SKM-1 treated with dmso at 0.1 percent for 144 hours (cell line): ENCODE measurements around the gene NIBAN1.
"Not testable (repeated sequence)": the region's sequence is repeated elsewhere in the genome, so short reads cannot be mapped to it uniquely, and the experiment has no call there.

Experiments
- DNase-seq: peaks from one replicate; lab custom pipeline; 2025; ENCODE audit not compliant: unreplicated experiment; lab: John Stamatoyannopoulos, UW

NIBAN1 gene

GRCh38 chr1:184972315-184973055 lies 1.8 kb downstream of the NIBAN1 start:
- DNase-seq = no peak

GRCh38 chr1:184971522-184972265 lies 2.6 kb downstream of the NIBAN1 start:
- DNase-seq = no peak

- no peak for DNase-seq
These were observed 3.6 kb downstream of the NIBAN1 start for GRCh38 chr1:184970691-184971161.

- no peak for DNase-seq
These were observed 7.3 kb downstream of the NIBAN1 start for GRCh38 chr1:184966989-184967388.

- DNase-seq = no peak
These were observed 8.1 kb downstream of the NIBAN1 start for GRCh38 chr1:184965944-184966860.

GRCh38 chr1:184965439-184965838 lies 8.9 kb downstream of the NIBAN1 start:
- DNase-seq = no peak

- no peak for DNase-seq
These were observed 14.7 kb downstream of the NIBAN1 start for GRCh38 chr1:184959626-184960025.

- no peak for DNase-seq
These were observed 15.6 kb downstream of the NIBAN1 start for GRCh38 chr1:184958554-184959353.

GRCh38 chr1:184957901-184958300 lies 16.4 kb downstream of the NIBAN1 start:
- not testable (repeated sequence) for DNase-seq

GRCh38 chr1:184956999-184957700 lies 17.2 kb downstream of the NIBAN1 start:
- no peak for DNase-seq

GRCh38 chr1:184954232-184954995 lies 19.9 kb downstream of the NIBAN1 start:
- no peak for DNase-seq

- no peak for DNase-seq
These were observed 20.6 kb downstream of the NIBAN1 start for GRCh38 chr1:184953600-184954219.

GRCh38 chr1:184952428-184952827 lies 21.9 kb downstream of the NIBAN1 start:
- DNase-seq = no peak

- no peak for DNase-seq
These were observed 22.5 kb downstream of the NIBAN1 start for GRCh38 chr1:184951788-184952187.

GRCh38 chr1:184950906-184951305 lies 23.4 kb downstream of the NIBAN1 start:
- no peak for DNase-seq

GRCh38 chr1:184950227-184950626 lies 24.1 kb downstream of the NIBAN1 start:
- no peak for DNase-seq

GRCh38 chr1:184947497-184948256 lies 26.6 kb downstream of the NIBAN1 start:
- no peak for DNase-seq
